ENCODE results near the gene KRT80.

DNA sequence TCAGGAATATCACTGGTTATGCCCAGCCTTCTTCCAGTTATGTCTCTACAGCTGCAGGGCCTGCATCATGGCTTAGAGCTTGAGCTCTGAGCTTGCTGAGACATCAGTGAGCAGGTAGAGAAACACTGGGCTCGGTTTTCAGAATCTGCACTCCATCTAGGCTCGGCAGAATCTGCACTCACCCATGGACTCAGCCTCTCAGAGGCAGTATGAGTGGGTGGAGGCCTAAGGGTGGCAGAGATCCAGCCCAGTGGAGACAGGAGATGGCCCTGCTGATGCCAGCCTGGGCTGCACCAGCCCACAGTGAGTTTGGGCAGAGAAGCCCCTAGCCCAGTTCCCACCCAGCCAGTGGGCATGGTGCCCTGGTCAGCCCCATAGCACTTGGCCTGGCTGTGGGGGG lies 12.8 kb downstream of the KRT80 start:
- TF ChIP-seq, protein P1, sequence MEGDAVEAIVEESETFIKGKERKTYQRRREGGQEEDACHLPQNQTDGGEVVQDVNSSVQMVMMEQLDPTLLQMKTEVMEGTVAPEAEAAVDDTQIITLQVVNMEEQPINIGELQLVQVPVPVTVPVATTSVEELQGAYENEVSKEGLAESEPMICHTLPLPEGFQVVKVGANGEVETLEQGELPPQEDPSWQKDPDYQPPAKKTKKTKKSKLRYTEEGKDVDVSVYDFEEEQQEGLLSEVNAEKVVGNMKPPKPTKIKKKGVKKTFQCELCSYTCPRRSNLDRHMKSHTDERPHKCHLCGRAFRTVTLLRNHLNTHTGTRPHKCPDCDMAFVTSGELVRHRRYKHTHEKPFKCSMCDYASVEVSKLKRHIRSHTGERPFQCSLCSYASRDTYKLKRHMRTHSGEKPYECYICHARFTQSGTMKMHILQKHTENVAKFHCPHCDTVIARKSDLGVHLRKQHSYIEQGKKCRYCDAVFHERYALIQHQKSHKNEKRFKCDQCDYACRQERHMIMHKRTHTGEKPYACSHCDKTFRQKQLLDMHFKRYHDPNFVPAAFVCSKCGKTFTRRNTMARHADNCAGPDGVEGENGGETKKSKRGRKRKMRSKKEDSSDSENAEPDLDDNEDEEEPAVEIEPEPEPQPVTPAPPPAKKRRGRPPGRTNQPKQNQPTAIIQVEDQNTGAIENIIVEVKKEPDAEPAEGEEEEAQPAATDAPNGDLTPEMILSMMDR (conservative IDR thresholded peaks at IDR 0.05 in 1 of 2, IDR thresholded peaks at IDR 0.05 in 1 of 2; ENCODE audit: extremely low read depth in 1 of 2, insufficient read depth in 1 of 2, low read depth in 1 of 2, low read length in 2 of 2): no peak
- no peak for TF ChIP-seq EZH2 (IDR thresholded peaks at IDR 0.05; ENCODE audit: borderline replicate concordance, low read length)

All from mammary epithelial cell (primary cell).